OCI-LY7 (cell line): ENCODE data around the gene SMCP. TPM values are rescaled to one million over a fixed set of nuclear protein-coding genes. Genes with fewer than 3 reads are reported as not detected.

Experiments used
- BruUV-seq: library from RNA; stranded (reverse); fragments of 400-500 nt; replicated peaks from 2 replicates; lab custom pipeline; 2021; lab: Mats Ljungman, UMichigan
- CTCF ChIA-PET: fragments of 300-600 bp; sonication (Branson Sonifier 250); formaldehyde crosslinking; loops from one replicate; lab custom pipeline; 2022; ENCODE audit warnings: antibody characterized with exemption; ENCODE audit not compliant: unreplicated experiment; lab: Charles Lee
- POLR2A ChIA-PET: fragments of 300-600 bp; sonication (Branson Sonifier 250); formaldehyde crosslinking; loops from one replicate; lab custom pipeline; 2022; ENCODE audit warnings: antibody characterized with exemption; lab: Charles Lee
- DNase-seq: peaks from one replicate; pipeline ENCODE4 v3.0.0-alpha.2; 2015; ENCODE audit warnings: low spot score
- H2AFZ ChIP-seq: fragments of 200-600 bp; sonication (generic), shearing (Covaris generic); 2 replicates; pipeline ENCODE4 v1.6.1; 2014; ENCODE audit warnings: mild to moderate bottlenecking, antibody characterized with exemption, low read length, moderate library complexity
- H3K27ac ChIP-seq: fragments of 200-600 bp; sonication (generic); 2 replicates; pipeline ENCODE4 v1.5.1; 2014; ENCODE audit warnings: mixed run types, low read depth, mild to moderate bottlenecking, moderate library complexity, low read length, inconsistent platforms; ENCODE audit not compliant: poor library complexity, severe bottlenecking
- H3K36me3 ChIP-seq: fragments of 200-600 bp; sonication (generic); 2 replicates; pipeline ENCODE4 v1.6.1; 2014; ENCODE audit warnings: mild to moderate bottlenecking, antibody characterized with exemption, low read length, moderate library complexity, mixed read lengths; ENCODE audit not compliant: insufficient read depth
- H3K4me1 ChIP-seq: fragments of 200-600 bp; sonication (generic); 2 replicates; pipeline ENCODE4 v1.5.1; 2014; ENCODE audit warnings: mild to moderate bottlenecking, low read length; ENCODE audit not compliant: insufficient read depth, poor library complexity, severe bottlenecking
- H3K4me2 ChIP-seq: fragments of 200-600 bp; sonication (generic); 2 replicates; pipeline ENCODE4 v1.6.1; 2014; ENCODE audit warnings: mild to moderate bottlenecking, low read length
- H3K4me3 ChIP-seq: fragments of 200-600 bp; sonication (generic); 2 replicates; pipeline ENCODE4 v1.5.1; 2014; ENCODE audit warnings: mild to moderate bottlenecking, low read depth, low read length; ENCODE audit not compliant: poor library complexity, severe bottlenecking
- H3K79me2 ChIP-seq: fragments of 200-600 bp; sonication (generic); 2 replicates; pipeline ENCODE4 v1.6.1; 2016; ENCODE audit warnings: low read depth, mild to moderate bottlenecking, low read length, moderate library complexity, mixed read lengths; ENCODE audit not compliant: insufficient read depth
- H3K9me2 ChIP-seq: fragments of 200-600 bp; sonication (generic); 2 replicates; pipeline ENCODE4 v1.6.1; 2016; ENCODE audit warnings: mild to moderate bottlenecking, low read length, mixed read lengths; ENCODE audit not compliant: insufficient read depth
- H3K9me3 ChIP-seq: fragments of 200-600 bp; sonication (generic); 2 replicates; pipeline ENCODE4 v1.6.1; 2014; ENCODE audit warnings: mild to moderate bottlenecking, mixed run types, low read length, mixed read lengths
- H4K20me1 ChIP-seq: fragments of 200-600 bp; sonication (generic); 2 replicates; pipeline ENCODE4 v1.6.1; 2014; ENCODE audit warnings: mild to moderate bottlenecking, antibody characterized with exemption, low read length, moderate library complexity, mixed read lengths; ENCODE audit not compliant: insufficient read depth
- EZH2phosphoT487 ChIP-seq: fragments of 200-600 bp; sonication (generic); IDR thresholded peaks from 2 replicates; pipeline ENCODE4 v1.6.1; 2018; ENCODE audit warnings: low read depth, borderline replicate concordance, mild to moderate bottlenecking, mixed run types, antibody characterized with exemption, low read length, moderate library complexity, mixed read lengths
- intact Hi-C: fragments of 100-400 bp; cut with micrococcal nuclease; formaldehyde crosslinking; loops from one replicate; pipeline ENCODE4 v1.10.0; 2022; ENCODE audit not compliant: unreplicated experiment
- total RNA-seq, 2 experiments: library from RNA; depleted of rRNA in 1 of 2; stranded (reverse); fragments of >200 nt in 1 of 2; shearing (Covaris generic) in 1 of 2; gene quantifications; 2 replicates each; pipeline ENCODE4 v1.2.3, GENCODE V29; 2014 to 2022
- TF ChIP-seq, protein P1 (sequence below): fragments of 200-600 bp; sonication (generic); conservative IDR thresholded peaks from 2 replicates; pipeline ENCODE4 v1.5.1; 2014; ENCODE audit warnings: mild to moderate bottlenecking, antibody characterized with exemption, low read length, moderate library complexity, mixed read lengths

Gene SMCP
- total RNA-seq, 2 experiments from 2014 or later: not detected

DNA sequence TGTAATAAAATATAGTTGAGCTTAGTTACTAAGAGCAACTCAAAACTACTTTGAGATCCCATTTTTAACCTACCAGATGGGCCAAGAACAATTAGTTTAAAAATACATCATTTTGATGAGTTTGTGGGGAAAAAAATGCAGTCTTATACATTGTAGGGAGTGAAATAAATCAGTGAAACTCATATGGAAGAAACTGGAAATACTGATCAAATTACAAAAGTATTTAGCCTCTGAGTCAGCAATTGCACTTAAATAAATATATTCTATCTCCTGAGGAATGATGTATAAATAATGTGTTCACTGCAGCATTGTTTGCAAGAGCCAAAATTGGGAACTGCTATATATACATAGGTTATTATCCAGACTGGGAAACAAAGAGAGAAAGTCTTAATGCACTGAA is 4.6 kb upstream of the SMCP start:
- no peaks in the 10 kb centered on the region for H4K20me1 ChIP-seq
- CTCF ChIA-PET: no interaction called here
- H3K36me3 ChIP-seq: no peaks in the 10 kb centered on the region

DNA sequence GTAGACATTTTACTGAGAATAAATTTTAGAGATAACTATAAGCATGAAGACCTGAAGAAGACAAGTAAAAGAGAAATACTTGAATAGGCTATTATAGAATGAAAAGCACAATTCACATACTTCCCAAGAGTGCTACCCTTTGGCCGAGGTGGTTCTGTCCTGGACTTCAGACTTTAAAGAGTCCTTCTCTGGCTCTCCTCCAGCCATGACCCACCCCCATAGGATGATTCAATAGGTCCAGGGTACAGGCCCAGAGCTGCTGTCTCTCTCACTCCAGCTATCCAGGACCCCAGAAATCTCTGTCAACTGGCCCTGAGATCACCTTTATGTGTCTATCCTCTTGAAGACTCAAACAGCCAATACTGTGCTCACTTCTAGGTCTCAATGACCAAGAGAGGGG is 1.3 kb upstream of the SMCP start:
- no peaks in the 10 kb centered on the region for H3K36me3 ChIP-seq
- no peak overlapping the region for H3K4me3 ChIP-seq
- POLR2A ChIA-PET: no interaction called here
- intact Hi-C loops: no loop called here
- no peaks in the 10 kb centered on the region for H3K79me2 ChIP-seq
- no peak overlapping the region for H2AFZ ChIP-seq
- H4K20me1 ChIP-seq: no peaks in the 10 kb centered on the region
- CTCF ChIA-PET: no interaction called here
- no peaks in the 10 kb centered on the region for H3K9me3 ChIP-seq
- no peak overlapping the region for H3K27ac ChIP-seq
- H3K4me1 ChIP-seq: no peaks in the 10 kb centered on the region
- no peak overlapping the region for H3K4me2 ChIP-seq
- no peak for DNase-seq
- BruUV-seq: no TSS peak
- TF ChIP-seq EZH2phosphoT487: no peak
- TF ChIP-seq, protein P1, sequence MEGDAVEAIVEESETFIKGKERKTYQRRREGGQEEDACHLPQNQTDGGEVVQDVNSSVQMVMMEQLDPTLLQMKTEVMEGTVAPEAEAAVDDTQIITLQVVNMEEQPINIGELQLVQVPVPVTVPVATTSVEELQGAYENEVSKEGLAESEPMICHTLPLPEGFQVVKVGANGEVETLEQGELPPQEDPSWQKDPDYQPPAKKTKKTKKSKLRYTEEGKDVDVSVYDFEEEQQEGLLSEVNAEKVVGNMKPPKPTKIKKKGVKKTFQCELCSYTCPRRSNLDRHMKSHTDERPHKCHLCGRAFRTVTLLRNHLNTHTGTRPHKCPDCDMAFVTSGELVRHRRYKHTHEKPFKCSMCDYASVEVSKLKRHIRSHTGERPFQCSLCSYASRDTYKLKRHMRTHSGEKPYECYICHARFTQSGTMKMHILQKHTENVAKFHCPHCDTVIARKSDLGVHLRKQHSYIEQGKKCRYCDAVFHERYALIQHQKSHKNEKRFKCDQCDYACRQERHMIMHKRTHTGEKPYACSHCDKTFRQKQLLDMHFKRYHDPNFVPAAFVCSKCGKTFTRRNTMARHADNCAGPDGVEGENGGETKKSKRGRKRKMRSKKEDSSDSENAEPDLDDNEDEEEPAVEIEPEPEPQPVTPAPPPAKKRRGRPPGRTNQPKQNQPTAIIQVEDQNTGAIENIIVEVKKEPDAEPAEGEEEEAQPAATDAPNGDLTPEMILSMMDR: no peak
- H3K9me2 ChIP-seq: no peaks in the 10 kb centered on the region

More for the DNA sequence above, 4.6 kb upstream of the SMCP start:
- POLR2A ChIA-PET: no interaction called here
- no peak overlapping the region for H2AFZ ChIP-seq
- H3K27ac ChIP-seq: no peak overlapping the region
- H3K9me2 ChIP-seq: no peaks in the 10 kb centered on the region
- H3K79me2 ChIP-seq: no peaks in the 10 kb centered on the region
- intact Hi-C loops: no loop called here
- H3K4me2 ChIP-seq: no peak overlapping the region
- H3K4me3 ChIP-seq: no peak overlapping the region
- TF ChIP-seq, protein P1: no peak
- no peak for TF ChIP-seq EZH2phosphoT487
- no peaks in the 10 kb centered on the region for H3K9me3 ChIP-seq
- no peak for DNase-seq
- no TSS peak for BruUV-seq
- no peaks in the 10 kb centered on the region for H3K4me1 ChIP-seq

DNA sequence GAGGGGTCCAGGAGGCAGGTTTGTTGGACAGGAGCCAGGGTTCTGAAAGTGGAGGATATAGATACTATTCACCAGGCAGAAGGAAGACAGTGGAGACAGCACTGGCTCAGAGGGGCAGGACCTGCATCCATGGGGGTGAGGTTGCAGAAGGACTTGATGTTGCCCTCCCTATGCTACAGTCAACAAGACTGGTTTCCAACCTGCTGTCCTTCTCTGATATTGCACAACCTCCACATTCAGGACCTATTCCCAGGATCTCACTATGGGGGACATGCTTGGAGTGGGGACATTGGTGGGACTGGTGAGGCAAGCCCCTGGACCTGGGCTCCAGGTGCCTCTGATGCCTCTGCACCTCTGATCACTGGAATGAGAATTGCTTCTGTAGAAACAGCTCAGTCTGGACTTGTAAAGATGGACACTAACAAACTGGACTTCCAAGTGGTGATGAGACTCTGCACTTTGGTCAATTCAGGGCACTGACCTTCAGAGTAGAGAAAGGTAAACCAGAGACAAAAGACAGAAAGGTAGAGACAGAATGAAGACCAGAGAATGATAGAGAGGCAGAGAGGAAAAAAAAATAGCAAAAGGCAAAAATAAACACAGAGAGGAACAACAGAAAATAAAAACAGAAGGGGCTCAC is 1.6 kb downstream of the SMCP start:
- CTCF ChIA-PET: no interaction called here
- POLR2A ChIA-PET: interaction anchor here (0.6 to 0.9 kb wide), 2 partner anchors 25 to 264 kb away, joined by 3 to 4 read pairs; no protein-coding TSS in a partner anchor
- no peaks in the 10 kb centered on the region for H3K4me1 ChIP-seq
- no peak overlapping the region for H3K27ac ChIP-seq
- H3K79me2 ChIP-seq: no peaks in the 10 kb centered on the region
- no peak overlapping the region for H3K4me3 ChIP-seq
- DNase-seq: no peak
- TF ChIP-seq EZH2phosphoT487: no peak
- TF ChIP-seq, protein P1: no peak
- no peak overlapping the region for H3K4me2 ChIP-seq
- no peak overlapping the region for H2AFZ ChIP-seq
- no peaks in the 10 kb centered on the region for H3K36me3 ChIP-seq
- BruUV-seq: no TSS peak
- H3K9me3 ChIP-seq: no peaks in the 10 kb centered on the region
- intact Hi-C loops: no loop called here
- no peaks in the 10 kb centered on the region for H4K20me1 ChIP-seq
- no peaks in the 10 kb centered on the region for H3K9me2 ChIP-seq
